ENCODE measurements around the gene SNN. TPM values are rescaled to one million over a fixed set of nuclear protein-coding genes. Genes with fewer than 3 reads are reported as not detected.

Gene SNN
- total RNA-seq, 1 donor from 2014 or later: 23.4 TPM

DNA sequence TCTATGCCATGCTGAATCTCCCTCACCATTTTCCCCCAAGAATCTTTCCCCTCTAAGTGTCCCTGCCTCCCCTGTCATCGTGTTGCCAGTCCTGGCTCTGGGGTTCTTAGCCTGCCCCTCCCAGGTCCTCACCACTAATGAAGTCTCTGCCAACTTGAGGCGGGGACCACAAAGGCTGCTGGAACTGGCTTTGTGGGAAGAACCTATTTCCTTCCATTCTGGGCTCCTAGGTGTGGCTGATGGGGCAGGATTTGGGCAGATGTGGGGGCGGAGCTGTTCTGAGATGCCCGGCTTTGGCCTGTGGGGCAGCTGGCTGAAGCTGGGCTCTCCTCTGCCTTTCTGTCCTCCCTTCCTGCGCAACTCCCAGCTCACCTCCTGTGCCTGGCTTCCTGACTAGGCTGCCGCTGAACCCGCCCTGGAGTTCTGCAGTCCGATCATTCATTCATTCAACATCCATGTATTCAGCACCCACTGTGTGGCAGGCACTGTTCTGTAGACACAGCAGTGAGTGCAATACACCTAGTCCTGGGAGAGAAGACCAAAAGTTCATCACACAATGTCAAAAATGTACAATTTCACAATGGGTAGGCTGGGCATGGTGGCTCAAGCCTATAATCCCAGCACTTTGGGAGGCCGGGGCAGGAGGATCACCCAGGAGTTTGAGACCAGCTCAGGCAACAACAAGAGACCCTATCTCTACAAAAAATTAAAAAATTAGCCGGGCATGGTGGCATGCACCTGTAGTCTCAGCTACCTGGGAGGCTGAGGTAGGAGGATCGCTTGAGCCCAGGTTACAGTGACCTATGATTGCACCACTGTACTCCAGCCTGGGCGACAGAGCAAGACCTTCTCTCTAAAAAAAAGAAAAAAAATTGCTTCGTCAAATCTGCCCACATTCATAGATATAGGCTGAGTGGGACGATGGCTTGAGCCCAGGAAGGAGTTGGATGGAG is 1.9 kb upstream of the SNN start:
- Mint-ChIP-seq H3K9me3 (ENCODE audit: unreplicated experiment) (no peaks in the 10 kb centered on the region), H3K27me3 (ENCODE audit: unreplicated experiment) (no peaks in the 10 kb centered on the region), H3K4me3 (ENCODE audit: unreplicated experiment) (peak overlapping the region; percentile 64), H3K4me1 (ENCODE audit: unreplicated experiment) (peaks cover 24% of the 10 kb centered on the region), H3K27ac (ENCODE audit: unreplicated experiment) (no peak overlapping the region), H3K36me3 (ENCODE audit: unreplicated experiment) (no peaks in the 10 kb centered on the region)
- no peak for DNase-seq (ENCODE audit: extremely low spot score, unreplicated experiment)
- TF ChIP-seq, protein P1, sequence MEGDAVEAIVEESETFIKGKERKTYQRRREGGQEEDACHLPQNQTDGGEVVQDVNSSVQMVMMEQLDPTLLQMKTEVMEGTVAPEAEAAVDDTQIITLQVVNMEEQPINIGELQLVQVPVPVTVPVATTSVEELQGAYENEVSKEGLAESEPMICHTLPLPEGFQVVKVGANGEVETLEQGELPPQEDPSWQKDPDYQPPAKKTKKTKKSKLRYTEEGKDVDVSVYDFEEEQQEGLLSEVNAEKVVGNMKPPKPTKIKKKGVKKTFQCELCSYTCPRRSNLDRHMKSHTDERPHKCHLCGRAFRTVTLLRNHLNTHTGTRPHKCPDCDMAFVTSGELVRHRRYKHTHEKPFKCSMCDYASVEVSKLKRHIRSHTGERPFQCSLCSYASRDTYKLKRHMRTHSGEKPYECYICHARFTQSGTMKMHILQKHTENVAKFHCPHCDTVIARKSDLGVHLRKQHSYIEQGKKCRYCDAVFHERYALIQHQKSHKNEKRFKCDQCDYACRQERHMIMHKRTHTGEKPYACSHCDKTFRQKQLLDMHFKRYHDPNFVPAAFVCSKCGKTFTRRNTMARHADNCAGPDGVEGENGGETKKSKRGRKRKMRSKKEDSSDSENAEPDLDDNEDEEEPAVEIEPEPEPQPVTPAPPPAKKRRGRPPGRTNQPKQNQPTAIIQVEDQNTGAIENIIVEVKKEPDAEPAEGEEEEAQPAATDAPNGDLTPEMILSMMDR (IDR thresholded peaks at IDR 0.05): no peak

DNA sequence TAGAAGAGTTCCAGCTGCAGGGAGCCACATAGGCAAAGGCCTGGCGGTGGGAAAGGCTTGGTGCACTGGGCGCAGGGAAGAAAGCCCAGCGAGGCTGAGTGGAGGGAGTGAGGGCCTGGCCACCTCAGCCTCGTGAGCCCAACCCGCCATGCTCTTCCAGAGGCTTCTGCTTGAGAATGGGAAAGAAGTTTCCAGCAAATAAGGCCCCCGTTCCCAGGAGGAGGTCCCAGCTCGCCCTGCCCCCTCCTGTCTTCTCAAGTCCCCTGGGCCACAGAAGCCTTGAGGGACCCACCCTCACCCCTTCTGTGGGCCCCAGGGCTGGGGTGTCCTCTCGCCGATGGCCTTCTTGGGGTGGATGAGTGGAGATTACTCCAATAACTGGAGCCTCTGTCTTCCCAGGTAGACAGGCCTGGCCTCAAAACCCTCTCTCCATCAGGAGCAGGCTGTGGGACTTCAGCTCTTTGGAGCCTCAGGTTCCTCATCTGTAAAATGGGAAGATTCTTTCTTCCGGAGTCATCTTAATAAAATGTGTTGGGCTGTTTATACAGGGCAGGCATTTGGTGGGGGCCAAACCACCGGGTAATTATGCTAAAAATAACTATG is 933 bp upstream of the SNN start:
- Mint-ChIP-seq H3K27ac (ENCODE audit: unreplicated experiment) (no peak overlapping the region), H3K36me3 (ENCODE audit: unreplicated experiment) (peaks cover 3% of the 10 kb centered on the region), H3K4me3 (ENCODE audit: unreplicated experiment) (peak overlapping the region; percentile 64), H3K9me3 (ENCODE audit: unreplicated experiment) (no peaks in the 10 kb centered on the region), H3K4me1 (ENCODE audit: unreplicated experiment) (peaks cover 29% of the 10 kb centered on the region), H3K27me3 (ENCODE audit: unreplicated experiment) (no peaks in the 10 kb centered on the region)
- no peak for DNase-seq (ENCODE audit: extremely low spot score, unreplicated experiment)
- TF ChIP-seq, protein P1 (IDR thresholded peaks at IDR 0.05): no peak

DNA sequence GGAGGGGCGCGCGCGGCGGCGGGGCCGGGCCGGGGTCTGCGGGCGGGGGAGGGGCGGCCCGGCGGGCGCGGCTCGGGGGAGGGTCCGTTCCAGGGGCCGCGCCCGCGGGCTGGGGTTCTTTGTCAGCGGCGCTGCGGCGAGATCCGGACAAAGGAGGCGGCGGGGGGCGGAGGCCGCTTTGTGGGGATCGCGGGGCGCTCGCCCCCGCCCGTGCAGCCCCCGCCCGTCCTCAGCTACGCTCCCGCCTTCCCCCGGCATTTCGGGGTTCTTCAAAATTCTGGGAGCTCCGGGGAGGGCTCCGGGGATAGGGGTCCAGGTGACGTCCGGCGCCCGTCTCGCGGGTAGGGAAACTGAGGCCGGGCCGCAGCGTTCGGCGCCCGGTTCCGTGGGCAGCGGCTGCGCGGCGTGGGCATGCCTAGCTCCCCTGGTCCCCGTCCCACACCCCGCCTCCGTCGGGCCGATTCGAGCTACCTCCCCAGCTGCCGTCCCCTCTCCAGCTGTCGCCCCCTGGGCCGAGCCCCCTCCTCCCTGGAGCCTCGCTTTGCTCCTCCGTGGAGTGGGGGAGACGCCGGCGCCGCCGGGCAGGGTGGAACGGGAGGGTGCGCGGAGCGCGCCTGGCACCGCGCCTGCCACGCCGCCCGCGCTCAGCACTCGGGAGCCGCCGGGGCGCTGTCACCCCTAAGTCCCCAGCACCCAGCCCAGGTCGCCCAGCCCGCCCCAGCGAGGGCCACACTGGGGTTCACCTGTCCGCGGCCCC is 546 bp downstream of the SNN start:
- Mint-ChIP-seq H3K4me1 (ENCODE audit: unreplicated experiment) (peaks cover 31% of the 10 kb centered on the region), H3K27ac (ENCODE audit: unreplicated experiment) (no peak overlapping the region), H3K4me3 (ENCODE audit: unreplicated experiment) (peak overlapping the region; percentile 72), H3K27me3 (ENCODE audit: unreplicated experiment) (no peaks in the 10 kb centered on the region), H3K36me3 (ENCODE audit: unreplicated experiment) (peaks cover 3% of the 10 kb centered on the region), H3K9me3 (ENCODE audit: unreplicated experiment) (no peaks in the 10 kb centered on the region)
- DNase-seq (ENCODE audit: extremely low spot score, unreplicated experiment): no peak
- TF ChIP-seq, protein P1 (IDR thresholded peaks at IDR 0.05): no peak

DNA sequence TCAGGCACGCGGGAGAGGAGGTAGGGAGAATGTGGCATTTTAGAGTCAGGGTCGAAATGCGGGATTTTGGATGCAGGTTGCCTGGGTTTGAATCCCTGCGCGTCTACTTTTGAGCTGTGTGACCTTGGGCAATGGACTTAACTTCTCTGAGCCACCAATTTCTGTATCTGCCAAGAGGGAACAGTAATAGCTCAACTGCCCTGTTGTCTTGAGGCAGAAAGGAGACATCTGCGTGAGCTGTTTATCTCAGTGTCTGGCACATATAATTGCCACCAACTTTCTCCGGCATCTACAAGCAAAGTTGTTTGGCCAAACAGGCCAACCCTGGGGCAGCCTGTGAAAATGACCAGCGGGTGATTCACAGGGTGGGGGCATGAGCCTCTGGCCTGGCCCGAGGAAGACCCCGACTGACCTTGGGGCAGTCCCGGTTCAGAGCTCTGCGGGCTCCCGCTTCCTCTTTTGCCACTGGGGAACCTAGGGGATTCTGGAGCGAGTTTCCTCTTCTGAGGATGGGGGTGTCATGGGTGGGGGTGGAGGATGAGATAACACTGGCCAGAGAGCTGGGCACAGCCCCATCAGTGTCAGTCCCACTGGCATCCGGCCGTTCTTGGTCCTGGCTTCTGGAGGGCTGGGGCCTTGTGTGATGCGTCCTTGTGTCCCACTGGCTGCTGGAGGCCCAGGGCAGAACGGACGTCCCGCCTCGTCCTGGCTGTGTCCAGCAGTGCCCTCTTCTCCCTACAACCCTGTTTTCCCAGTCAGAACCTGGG is 1.3 kb downstream of the SNN start:
- Mint-ChIP-seq H3K27ac (ENCODE audit: unreplicated experiment) (peak overlapping the region; percentile 31), H3K9me3 (ENCODE audit: unreplicated experiment) (no peaks in the 10 kb centered on the region), H3K27me3 (ENCODE audit: unreplicated experiment) (no peaks in the 10 kb centered on the region), H3K4me3 (ENCODE audit: unreplicated experiment) (peak overlapping the region; percentile 72), H3K4me1 (ENCODE audit: unreplicated experiment) (peaks cover 30% of the 10 kb centered on the region), H3K36me3 (ENCODE audit: unreplicated experiment) (peaks cover 3% of the 10 kb centered on the region)
- TF ChIP-seq, protein P1 (IDR thresholded peaks at IDR 0.05): no peak
- DNase-seq (ENCODE audit: extremely low spot score, unreplicated experiment): no peak

All from osteocyte (in vitro differentiated cells).